Lower leg skin (tissue), 4 donors: ENCODE data around the gene RAD9A. TPM values are rescaled to one million over a fixed set of nuclear protein-coding genes. Genes with fewer than 3 reads are reported as not detected.
"Not testable (repeated sequence)": the region's sequence is repeated elsewhere in the genome, so short reads cannot be mapped to it uniquely, and the experiment has no call there.

Experiments
- DNase-seq, 2 donors: peaks; one replicate each; pipeline ENCODE4 v3.0.0-alpha.2; 2019; ENCODE audit warnings: low spot score in 2 of 2
- H3K4me3 ChIP-seq: fragments of 200-600 bp; sonication (generic); 2 replicates; pipeline ENCODE4 v1.5.1; 2017; ENCODE audit warnings: mild to moderate bottlenecking, low read depth; ENCODE audit not compliant: poor library complexity, severe bottlenecking
- POLR2A ChIP-seq, 2 donors: fragments of 450-650 bp; IDR thresholded peaks; one replicate each; pipeline ENCODE4 v1.6.1; 2016 to 2017; ENCODE audit warnings: antibody characterized with exemption in 2 of 2, mild to moderate bottlenecking in 1 of 2, moderate library complexity in 1 of 2
- WGBS, 2 donors: methylation state at CpG; one replicate each; pipeline ENCODE4 v1.1.5; 2018; 5-methylcytosine and 5-hydroxymethylcytosine counted together
- intact Hi-C: fragments of 100-400 bp; cut with DNase I; formaldehyde crosslinking; loops from one replicate; pipeline ENCODE4 v1.15.0; 2023; ENCODE audit warnings: low total_unique reads
- total RNA-seq, 4 donors: library from RNA; depleted of rRNA; stranded (reverse); fragments of >200 nt; gene quantifications; one replicate each; pipeline ENCODE4 v1.1.0, GENCODE V29; 2016
- TF ChIP-seq, protein P1 (sequence below), 3 donors: fragments of 450-650 bp; IDR thresholded peaks; one replicate each; pipeline ENCODE4 v1.5.1; 2016; ENCODE audit warnings: antibody characterized with exemption in 3 of 3, mild to moderate bottlenecking in 3 of 3, moderate library complexity in 2 of 3

RAD9A gene
- total RNA-seq, 4 donors from 2014 or later = 24.9 to 28.5 (median 27.2) TPM

DNA sequence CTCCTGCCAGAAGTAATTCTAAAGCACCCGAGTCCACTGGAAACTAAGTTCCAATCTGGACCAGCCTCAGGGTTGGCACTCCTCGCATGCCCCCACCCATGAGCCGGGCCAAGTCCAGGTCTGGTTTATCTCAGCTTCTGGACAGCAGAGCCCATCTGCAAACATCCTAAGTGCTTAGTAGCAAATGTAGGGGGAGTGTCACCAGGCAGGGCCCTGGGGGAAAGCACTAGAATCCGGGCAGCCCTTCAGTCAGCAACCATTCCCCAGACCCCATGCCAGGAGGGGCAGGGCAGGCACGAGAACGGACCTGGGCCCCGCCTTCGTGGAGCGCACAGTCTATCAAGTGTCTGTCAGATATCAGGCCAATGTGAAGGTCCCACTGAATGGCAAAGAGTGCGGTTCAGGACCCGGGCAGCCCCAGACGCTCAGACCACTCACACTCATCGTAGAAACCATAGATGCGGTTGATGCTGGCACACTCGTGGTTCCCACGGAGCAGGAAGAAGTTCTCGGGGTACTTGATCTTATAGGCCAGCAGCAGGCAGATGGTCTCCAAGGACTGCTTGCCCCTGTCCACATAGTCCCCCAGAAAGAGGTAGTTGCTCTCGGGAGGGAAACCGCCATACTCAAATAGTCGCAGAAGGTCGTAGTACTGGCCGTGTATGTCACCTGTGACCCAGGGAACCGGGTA, 8.6 kb downstream of the RAD9A start:
- no peak for DNase-seq
- intact Hi-C loops = no loop called here
- no peak for TF ChIP-seq POLR2A (IDR thresholded peaks at IDR 0.05)
- TF ChIP-seq, protein P1, sequence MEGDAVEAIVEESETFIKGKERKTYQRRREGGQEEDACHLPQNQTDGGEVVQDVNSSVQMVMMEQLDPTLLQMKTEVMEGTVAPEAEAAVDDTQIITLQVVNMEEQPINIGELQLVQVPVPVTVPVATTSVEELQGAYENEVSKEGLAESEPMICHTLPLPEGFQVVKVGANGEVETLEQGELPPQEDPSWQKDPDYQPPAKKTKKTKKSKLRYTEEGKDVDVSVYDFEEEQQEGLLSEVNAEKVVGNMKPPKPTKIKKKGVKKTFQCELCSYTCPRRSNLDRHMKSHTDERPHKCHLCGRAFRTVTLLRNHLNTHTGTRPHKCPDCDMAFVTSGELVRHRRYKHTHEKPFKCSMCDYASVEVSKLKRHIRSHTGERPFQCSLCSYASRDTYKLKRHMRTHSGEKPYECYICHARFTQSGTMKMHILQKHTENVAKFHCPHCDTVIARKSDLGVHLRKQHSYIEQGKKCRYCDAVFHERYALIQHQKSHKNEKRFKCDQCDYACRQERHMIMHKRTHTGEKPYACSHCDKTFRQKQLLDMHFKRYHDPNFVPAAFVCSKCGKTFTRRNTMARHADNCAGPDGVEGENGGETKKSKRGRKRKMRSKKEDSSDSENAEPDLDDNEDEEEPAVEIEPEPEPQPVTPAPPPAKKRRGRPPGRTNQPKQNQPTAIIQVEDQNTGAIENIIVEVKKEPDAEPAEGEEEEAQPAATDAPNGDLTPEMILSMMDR (IDR thresholded peaks at IDR 0.05) = no peak
- WGBS, 2 donors = 24 to 34% methylated on average over 11 to 23 of the region's 23 CpGs
- H3K4me3 ChIP-seq = peak overlapping the region; percentile 92

DNA sequence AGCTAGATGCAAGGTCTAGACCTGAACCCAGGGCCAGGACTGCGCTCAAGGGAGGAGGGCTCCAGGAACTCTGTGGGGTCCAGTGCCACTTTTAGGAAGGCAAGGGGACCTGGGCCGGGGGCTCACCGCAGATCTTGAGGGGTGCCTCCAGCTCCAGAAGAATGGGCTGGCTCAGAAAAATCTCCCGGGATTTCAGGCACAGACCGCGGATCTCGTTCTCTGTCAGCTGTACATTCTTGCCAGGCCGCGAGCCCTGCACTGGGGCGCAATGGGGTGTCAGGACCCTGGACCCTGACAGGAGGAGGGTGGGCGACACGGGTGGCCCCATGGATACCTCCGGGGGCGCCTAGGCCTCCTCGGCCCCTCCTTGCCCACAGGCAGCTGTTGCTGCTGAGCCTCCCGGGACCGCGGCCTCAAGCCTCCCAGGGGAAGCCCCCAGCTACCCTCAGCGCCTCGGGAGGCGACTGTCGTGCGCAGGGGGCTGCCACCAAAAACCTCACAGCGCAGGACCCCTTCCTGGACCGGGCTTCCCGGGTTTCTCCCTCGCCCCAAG, 9.2 kb downstream of the RAD9A start:
- 4 to 8% methylated on average over 10 to 26 of the region's 27 CpGs for WGBS, 2 donors
- DNase-seq = no peak
- H3K4me3 ChIP-seq = peak overlapping the region; percentile 92
- intact Hi-C loops = no loop called here
- TF ChIP-seq, protein P1 (IDR thresholded peaks at IDR 0.05) = no peak
- TF ChIP-seq POLR2A (IDR thresholded peaks at IDR 0.05) = no peak

DNA sequence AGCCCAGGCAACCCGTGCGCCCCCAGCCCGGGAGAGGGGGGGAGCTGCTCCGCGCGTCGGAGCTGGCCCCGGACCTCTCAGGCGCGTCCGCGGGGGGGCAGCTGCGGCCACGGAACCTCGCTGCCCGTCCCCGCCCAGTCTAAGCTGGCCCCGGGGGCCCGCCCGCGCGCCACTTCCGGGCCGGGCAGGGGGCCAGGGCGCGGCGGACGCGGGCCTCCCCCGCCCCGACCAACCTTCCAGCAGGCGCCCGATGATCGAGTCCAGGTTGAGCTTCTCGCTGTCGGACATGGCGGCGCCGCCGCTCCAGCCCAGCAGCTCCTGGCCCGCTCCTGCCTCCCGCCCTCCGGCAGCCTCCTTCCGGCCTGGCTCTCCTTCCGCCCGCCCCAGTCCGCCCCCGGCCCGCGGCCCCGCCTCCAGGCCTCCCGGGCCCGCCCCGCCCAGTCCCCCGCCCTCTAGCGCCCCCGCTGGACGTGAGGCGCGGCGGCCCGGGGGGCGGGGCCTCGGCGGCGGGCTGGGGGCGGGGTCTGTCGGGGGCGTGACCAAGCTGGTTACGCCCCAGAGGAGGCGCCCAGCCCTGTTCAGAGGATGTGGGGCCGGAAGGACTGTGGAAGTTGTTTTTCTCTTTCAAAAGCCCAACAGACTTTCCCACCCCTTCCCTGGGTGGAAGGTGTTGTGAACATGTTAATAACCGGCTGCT, 9.9 kb downstream of the RAD9A start, which contains the start of gene PPP1CA:
PPP1CA (minus strand) TSS at position 364 of the 697 bp plus-strand sequence; CDS start at position 288, 76 bp downstream.
- intact Hi-C loops = no loop called here
- 0 to 3% methylated on average over 21 to 32 of the region's 73 CpGs for WGBS, 2 donors
- TF ChIP-seq, protein P1 (IDR thresholded peaks at IDR 0.05) = no peak
- TF ChIP-seq POLR2A (IDR thresholded peaks at IDR 0.05) = no peak
- H3K4me3 ChIP-seq = peak within 1 kb of the TSS; percentile 92
- peak; percentile 87 to 97 for DNase-seq

DNA sequence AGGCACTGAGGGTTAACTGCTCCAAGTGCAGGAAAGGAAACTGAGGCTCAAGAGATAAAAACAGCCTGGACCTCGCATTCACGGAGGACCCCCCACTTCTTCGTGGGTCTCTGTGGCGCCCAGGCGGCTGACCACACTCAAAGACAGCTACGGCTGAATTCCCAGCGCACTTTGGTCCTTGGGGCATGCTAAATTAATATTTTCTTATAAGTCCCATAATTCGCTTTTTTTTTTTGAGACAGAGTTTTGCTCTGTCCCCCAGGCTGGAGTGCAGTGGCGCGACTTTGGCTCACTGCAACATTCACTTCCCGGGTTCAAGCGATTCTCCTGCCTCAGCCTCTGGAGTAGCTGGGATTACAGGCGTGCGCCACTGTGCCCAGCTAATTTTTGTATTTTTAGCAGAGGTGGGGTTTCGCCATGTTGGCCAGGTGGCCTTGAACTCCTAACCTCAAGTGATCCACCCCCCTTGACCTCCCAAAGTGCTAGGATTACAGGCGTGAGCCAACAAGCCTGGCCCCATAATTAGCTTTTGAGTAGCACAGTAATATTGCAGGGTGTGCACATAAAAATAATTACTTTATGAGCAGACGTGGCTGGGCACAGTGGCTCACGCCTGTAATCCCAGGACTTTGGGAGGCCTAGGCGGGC, 10.5 kb downstream of the RAD9A start:
- intact Hi-C loops, H3K4me3 ChIP-seq, DNase-seq: not testable (repeated sequence)
- 36 to 41% methylated on average over 19 of the region's 19 CpGs for WGBS, 2 donors

DNA sequence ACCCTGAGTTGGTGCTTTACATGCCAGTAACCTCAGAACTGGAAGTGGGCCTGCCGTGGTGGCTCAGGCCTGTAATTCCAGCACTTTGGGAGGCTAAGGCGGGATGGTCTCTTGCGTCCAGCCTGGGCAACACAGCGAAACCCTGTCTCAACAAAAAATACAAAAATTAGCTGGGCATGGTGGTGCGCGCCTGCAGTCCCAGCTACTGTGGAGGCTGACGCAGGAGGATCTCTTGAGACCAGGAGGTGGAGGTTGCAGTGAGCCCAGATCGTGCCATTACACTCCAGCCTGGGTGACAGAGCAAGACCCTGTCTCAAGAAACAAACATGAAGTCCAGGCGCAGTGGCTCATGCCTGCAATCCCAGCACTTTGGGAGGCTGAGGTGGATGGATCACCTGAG, 11.3 kb downstream of the RAD9A start:
- DNase-seq, H3K4me3 ChIP-seq, intact Hi-C loops: not testable (repeated sequence)
- 94 to 96% methylated on average over 9 of the region's 9 CpGs for WGBS, 2 donors

DNA sequence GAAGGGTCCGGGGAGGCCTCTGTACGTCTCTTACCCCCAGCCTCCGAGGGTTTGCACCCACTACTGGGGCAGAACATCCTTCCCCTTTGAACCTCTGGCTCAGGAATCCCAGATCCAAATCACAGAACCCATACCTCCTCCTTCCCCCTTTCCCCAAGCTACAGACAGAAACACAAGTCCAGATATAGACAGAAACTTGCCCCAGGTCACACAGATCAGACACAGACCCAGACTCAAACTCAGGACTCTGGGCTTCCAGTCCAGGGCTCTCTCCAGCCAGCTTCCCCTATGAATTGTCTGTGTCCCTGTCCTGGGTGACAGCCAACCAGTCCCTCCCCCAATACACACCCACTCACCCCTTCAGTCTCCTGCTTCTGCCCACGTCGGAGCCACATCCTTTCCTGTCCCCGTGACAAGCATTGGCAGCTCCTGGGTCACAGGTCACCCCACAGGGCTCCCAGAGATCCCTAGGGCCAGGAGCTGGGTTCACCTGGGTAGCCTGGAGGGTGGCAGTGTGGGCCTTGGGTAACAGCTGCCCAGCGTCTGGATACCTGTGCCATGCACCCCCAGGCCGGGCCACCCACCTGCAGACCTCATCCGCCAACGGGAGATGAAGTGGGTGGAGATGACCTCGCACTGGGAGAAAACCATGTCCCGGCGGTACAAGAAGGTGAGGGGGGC, 12.9 kb downstream of the RAD9A start:
- 57 to 72% methylated on average over 9 to 12 of the region's 13 CpGs for WGBS, 2 donors
- no peak for TF ChIP-seq POLR2A (IDR thresholded peaks at IDR 0.05)
- TF ChIP-seq, protein P1 (IDR thresholded peaks at IDR 0.05) = no peak
- no peak for DNase-seq
- H3K4me3 ChIP-seq = no peak overlapping the region
- intact Hi-C loops = no loop called here
